H9 (cell line): ENCODE measurements around the gene CCNY. TPM values are rescaled to one million over a fixed set of nuclear protein-coding genes. Genes with fewer than 3 reads are reported as not detected.

ENCODE experiments used
- DNase-seq: peaks from one replicate; pipeline ENCODE4 v3.0.0-alpha.2; 2017
- H2AFZ ChIP-seq: one replicate; pipeline ENCODE4 v1.6.1; 2013; ENCODE audit warnings: mild to moderate bottlenecking, low read length, control low read depth, moderate library complexity
- H2AK5ac ChIP-seq: 2 replicates; pipeline ENCODE4 v1.6.1; 2013; ENCODE audit warnings: low read length, control low read depth, mixed read lengths; ENCODE audit not compliant: insufficient read length
- H2BK120ac ChIP-seq: one replicate; pipeline ENCODE4 v1.6.1; 2013; ENCODE audit warnings: low read depth, mild to moderate bottlenecking, low read length, control low read depth, inconsistent platforms; ENCODE audit not compliant: poor library complexity, severe bottlenecking
- H2BK12ac ChIP-seq: 2 replicates; pipeline ENCODE4 v1.6.1; 2013; ENCODE audit warnings: low read length, control low read depth, mixed read lengths, low read depth; ENCODE audit not compliant: insufficient read length
- H2BK15ac ChIP-seq: 2 replicates; pipeline ENCODE4 v1.6.1; 2013; ENCODE audit warnings: low read depth, low read length, control low read depth
- H2BK20ac ChIP-seq: one replicate; pipeline ENCODE4 v1.6.1; 2013; ENCODE audit warnings: low read depth, mild to moderate bottlenecking, low read length, control low read depth, inconsistent platforms; ENCODE audit not compliant: poor library complexity, severe bottlenecking
- H2BK5ac ChIP-seq: 2 replicates; pipeline ENCODE4 v1.6.1; 2013; ENCODE audit warnings: low read length, control low read depth, mixed read lengths; ENCODE audit not compliant: insufficient read length
- H3K14ac ChIP-seq: 2 replicates; pipeline ENCODE4 v1.6.1; 2013; ENCODE audit warnings: low read length, control low read depth; ENCODE audit not compliant: insufficient read depth
- H3K18ac ChIP-seq: 2 replicates; pipeline ENCODE4 v1.6.1; 2013; ENCODE audit warnings: low read depth, mild to moderate bottlenecking, mixed read lengths, low read length, control low read depth; ENCODE audit not compliant: insufficient read length
- H3K23ac ChIP-seq: 2 replicates; pipeline ENCODE4 v1.6.1; 2013; ENCODE audit warnings: low read length, control low read depth, mixed read lengths, low read depth; ENCODE audit not compliant: insufficient read length
- H3K23me2 ChIP-seq: 2 replicates; pipeline ENCODE4 v1.6.1; 2013; ENCODE audit warnings: low read depth, mild to moderate bottlenecking, mixed read lengths, low read length, control low read depth; ENCODE audit not compliant: insufficient read length, poor library complexity, severe bottlenecking
- H3K27ac ChIP-seq: 2 replicates; pipeline ENCODE4 v1.5.1; 2013; ENCODE audit warnings: low read length, control low read depth, mixed read lengths, low read depth; ENCODE audit not compliant: insufficient read length
- H3K27me3 ChIP-seq: 2 replicates; pipeline ENCODE4 v1.6.1; 2013; ENCODE audit warnings: low read length, control low read depth, inconsistent platforms; ENCODE audit not compliant: insufficient read depth
- H3K4ac ChIP-seq: 2 replicates; pipeline ENCODE4 v1.6.1; 2013; ENCODE audit warnings: low read depth, mild to moderate bottlenecking, control low read depth, inconsistent platforms, low read length, moderate library complexity
- H3K4me1 ChIP-seq: 2 replicates; pipeline ENCODE4 v1.6.1; 2013; ENCODE audit warnings: low read length, control low read depth, inconsistent platforms; ENCODE audit not compliant: insufficient read depth
- H3K4me2 ChIP-seq: 2 replicates; pipeline ENCODE4 v1.6.1; 2013; ENCODE audit warnings: low read length, control low read depth, mixed read lengths; ENCODE audit not compliant: insufficient read length, insufficient read depth
- H3K56ac ChIP-seq: 2 replicates; pipeline ENCODE4 v1.6.1; 2013; ENCODE audit warnings: low read depth, mild to moderate bottlenecking, mixed read lengths, low read length, control low read depth; ENCODE audit not compliant: insufficient read length
- H3K79me1 ChIP-seq: 2 replicates; pipeline ENCODE4 v1.6.1; 2013; ENCODE audit warnings: low read depth, mild to moderate bottlenecking, moderate library complexity, low read length, control low read depth, inconsistent platforms; ENCODE audit not compliant: insufficient read depth, poor library complexity, severe bottlenecking
- H3K79me2 ChIP-seq: 2 replicates; pipeline ENCODE4 v1.6.1; 2013; ENCODE audit warnings: low read length, control low read depth, inconsistent platforms; ENCODE audit not compliant: insufficient read depth
- H3K9ac ChIP-seq: 2 replicates; pipeline ENCODE4 v1.6.1; 2013; ENCODE audit warnings: low read length, control low read depth, mixed read lengths; ENCODE audit not compliant: insufficient read length; ENCODE audit errors: extremely low read depth
- H3K9me3 ChIP-seq: one replicate; pipeline ENCODE4 v1.6.1; 2013; ENCODE audit warnings: low read depth, low read length, inconsistent platforms; ENCODE audit not compliant: control insufficient read depth
- H3T11ph ChIP-seq: one replicate; pipeline ENCODE4 v1.6.1; 2013; ENCODE audit warnings: mild to moderate bottlenecking, low read length, control low read depth, inconsistent platforms
- H4K20me1 ChIP-seq: one replicate; pipeline ENCODE4 v1.6.1; 2013; ENCODE audit not compliant: control insufficient read depth, insufficient read length, insufficient read depth
- H4K5ac ChIP-seq: 2 replicates; pipeline ENCODE4 v1.6.1; 2013; ENCODE audit warnings: low read depth, mild to moderate bottlenecking, mixed read lengths, low read length, control low read depth; ENCODE audit not compliant: insufficient read length
- H4K8ac ChIP-seq: replicated peaks from 2 replicates; pipeline ENCODE4 v1.6.1; 2013; ENCODE audit warnings: low read length, control low read depth, mixed read lengths, low read depth; ENCODE audit not compliant: insufficient read length
- H4K91ac ChIP-seq: 2 replicates; pipeline ENCODE4 v1.6.1; 2013; ENCODE audit warnings: low read depth, mild to moderate bottlenecking, moderate library complexity, mixed read lengths, low read length, control low read depth; ENCODE audit not compliant: insufficient read length
- H3K27ac Mint-ChIP-seq, 3 experiments: 2 replicates in 2 of 3; 3 replicates in 1 of 3; pipeline ENCODE4 v1.8.0; 2020 to 2021; ENCODE audit warnings: mixed read lengths in 3 of 3, mild to moderate bottlenecking in 1 of 3, moderate library complexity in 1 of 3
- H3K27me3 Mint-ChIP-seq: 2 replicates; pipeline ENCODE4 v1.8.0; 2021; ENCODE audit warnings: low read depth, mild to moderate bottlenecking, moderate library complexity, mixed read lengths
- H3K36me3 Mint-ChIP-seq, 3 experiments: 2 replicates in 2 of 3; 3 replicates in 1 of 3; pipeline ENCODE4 v1.8.0; 2020 to 2021; ENCODE audit warnings: low read depth in 3 of 3, mixed read lengths in 3 of 3; ENCODE audit not compliant: insufficient read depth in 1 of 3
- H3K4me1 Mint-ChIP-seq, 2 experiments: 2 replicates each; pipeline ENCODE4 v1.8.0; 2020; ENCODE audit warnings: mixed read lengths in 2 of 2
- H3K4me3 Mint-ChIP-seq, 2 experiments: 2 replicates in 1 of 2; 3 replicates in 1 of 2; pipeline ENCODE4 v1.8.0; 2020 to 2021; ENCODE audit warnings: mild to moderate bottlenecking in 2 of 2, mixed read lengths in 2 of 2, moderate library complexity in 1 of 2
- H3K9me3 Mint-ChIP-seq, 2 experiments: 2 replicates in 1 of 2; 3 replicates in 1 of 2; pipeline ENCODE4 v1.8.0; 2020; ENCODE audit warnings: mild to moderate bottlenecking in 2 of 2, mixed read lengths in 2 of 2, moderate library complexity in 1 of 2
- WGBS: extraction: QIAGEN DNeasy Blood & Tissue Kit; methylation state at CpG from one replicate; pipeline ENCODE4 v1.1.7; 2013; ENCODE audit warnings: missing lambda C conversion rate, low lambda C conversion rate, mixed read lengths; ENCODE audit not compliant: insufficient read length; ENCODE audit errors: extremely low coverage; 5-methylcytosine and 5-hydroxymethylcytosine counted together
- total RNA-seq: library from RNA; stranded (reverse); gene quantifications from 2 replicates; pipeline ENCODE4 v1.2.1, GENCODE V29; 2021
- TF ChIP-seq, protein P1 (sequence below): fragments of 200-600 bp; sonication (generic); conservative IDR thresholded peaks from 3 replicates; pipeline ENCODE4 v1.8.0; 2021; ENCODE audit warnings: antibody characterized with exemption, mild to moderate bottlenecking

Gene CCNY
- total RNA-seq, 1 experiment from 2014 or later = 62.1 TPM

DNA sequence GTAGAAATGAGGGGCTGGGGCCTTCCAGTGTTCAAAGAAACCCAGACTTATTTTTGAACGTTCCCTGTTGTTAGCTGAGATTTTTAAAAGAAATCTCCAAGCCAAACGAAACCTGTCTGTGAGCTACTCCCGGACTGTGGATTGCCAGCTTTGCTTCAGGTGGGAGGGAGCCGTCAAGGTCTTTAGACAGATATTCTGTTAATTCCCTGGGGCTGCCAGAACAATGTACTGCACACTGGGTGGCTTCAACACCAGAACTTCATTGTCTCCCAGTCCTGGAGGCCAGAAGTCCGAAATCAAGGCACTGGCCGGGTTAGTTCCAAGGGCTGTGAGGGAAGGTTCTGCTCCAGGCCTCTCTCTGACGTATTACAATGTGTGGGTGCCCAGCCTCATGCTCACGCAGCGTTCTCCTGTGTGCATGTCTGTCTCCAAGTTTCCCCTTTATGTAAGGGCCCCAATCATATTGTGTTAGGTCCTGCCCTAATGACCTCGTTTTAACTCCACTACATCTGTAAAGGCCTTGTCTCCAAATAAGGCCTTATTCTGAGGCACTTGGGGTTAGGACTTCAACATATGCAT lies 208.9 kb downstream of the CCNY start:
- Mint-ChIP-seq H3K36me3 (peaks cover 8 to 11% (median 10%) of the 10 kb centered on the region in 3 experiments; a peak in 6 of 7 replicates), H3K9me3 (peaks cover 0 to under 1% of the 10 kb centered on the region in 2 experiments; a peak in 1 of 5 replicates), H3K4me1 (peaks cover 5 to 10% of the 10 kb centered on the region in 2 experiments), H3K27me3 (no peaks in the 10 kb centered on the region), H3K27ac (peak overlapping the region in 2 of 3 experiments; percentile 42 to 74; a peak in 1 of 7 replicates), H3K4me3 (no peak overlapping the region)
- Histone ChIP-seq H3K23ac (no peak overlapping the region), H4K5ac (no peak overlapping the region), H2BK12ac (no peak overlapping the region), H3K56ac (no peak overlapping the region), H3K27me3 (no peaks in the 10 kb centered on the region), H2BK120ac (no peak overlapping the region), H3K79me2 (no peaks in the 10 kb centered on the region), H3K79me1 (no peaks in the 10 kb centered on the region), H3K9ac (no peak overlapping the region), H3K14ac (no peak overlapping the region), H3K4me2 (no peak overlapping the region), H4K20me1 (no peaks in the 10 kb centered on the region), H2BK15ac (no peak overlapping the region), H3T11ph (no peak overlapping the region), H2BK5ac (no peak overlapping the region), H2AFZ (no peak overlapping the region), H3K4ac (no peak overlapping the region), H4K91ac (no peak overlapping the region), H4K8ac (no peak overlapping the region), H3K4me1 (no peaks in the 10 kb centered on the region), H2BK20ac (no peak overlapping the region), H3K23me2 (no peaks in the 10 kb centered on the region), H2AK5ac (no peak overlapping the region), H3K27ac (no peak overlapping the region), H3K9me3 (no peaks in the 10 kb centered on the region), H3K18ac (no peak overlapping the region)
- no peak for DNase-seq
- WGBS = no CpG with 5 or more reads among the region's 10 CpGs
- TF ChIP-seq, protein P1, sequence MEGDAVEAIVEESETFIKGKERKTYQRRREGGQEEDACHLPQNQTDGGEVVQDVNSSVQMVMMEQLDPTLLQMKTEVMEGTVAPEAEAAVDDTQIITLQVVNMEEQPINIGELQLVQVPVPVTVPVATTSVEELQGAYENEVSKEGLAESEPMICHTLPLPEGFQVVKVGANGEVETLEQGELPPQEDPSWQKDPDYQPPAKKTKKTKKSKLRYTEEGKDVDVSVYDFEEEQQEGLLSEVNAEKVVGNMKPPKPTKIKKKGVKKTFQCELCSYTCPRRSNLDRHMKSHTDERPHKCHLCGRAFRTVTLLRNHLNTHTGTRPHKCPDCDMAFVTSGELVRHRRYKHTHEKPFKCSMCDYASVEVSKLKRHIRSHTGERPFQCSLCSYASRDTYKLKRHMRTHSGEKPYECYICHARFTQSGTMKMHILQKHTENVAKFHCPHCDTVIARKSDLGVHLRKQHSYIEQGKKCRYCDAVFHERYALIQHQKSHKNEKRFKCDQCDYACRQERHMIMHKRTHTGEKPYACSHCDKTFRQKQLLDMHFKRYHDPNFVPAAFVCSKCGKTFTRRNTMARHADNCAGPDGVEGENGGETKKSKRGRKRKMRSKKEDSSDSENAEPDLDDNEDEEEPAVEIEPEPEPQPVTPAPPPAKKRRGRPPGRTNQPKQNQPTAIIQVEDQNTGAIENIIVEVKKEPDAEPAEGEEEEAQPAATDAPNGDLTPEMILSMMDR = no peak
